Left lung (tissue), 10 donors: ENCODE measurements around the gene BRINP2. TPM values are rescaled to one million over a fixed set of nuclear protein-coding genes. Genes with fewer than 3 reads are reported as not detected.

Experiments
- ATAC-seq: fragments of 200-7000 bp; cut with Tn5 transposase; one replicate; pipeline ENCODE4 v1.9.1; 2020; ENCODE audit warnings: moderate library complexity
- DNase-seq, 4 donors: peaks; one replicate each; pipeline ENCODE4 v3.0.0-alpha.2; 2013 to 2020
- H3K27ac ChIP-seq, 2 donors: fragments of 200-600 bp; sonication (generic) in 1 of 2; one replicate each; pipeline versions ENCODE4 v1.5.0 to v1.8.0; 2020 to 2021
- H3K27me3 ChIP-seq, 2 donors: fragments of 200-600 bp; sonication (generic) in 1 of 2; one replicate each; pipeline versions ENCODE4 v1.5.0 to v1.8.0; 2020 to 2021
- H3K36me3 ChIP-seq, 2 donors: fragments of 200-600 bp; sonication (generic) in 1 of 2; one replicate each; pipeline versions ENCODE4 v1.5.0 to v1.8.0; 2020 to 2021
- H3K4me1 ChIP-seq, 2 donors: fragments of 200-600 bp; one replicate each; pipeline ENCODE4 v1.8.0; 2021
- H3K4me3 ChIP-seq, 2 donors: fragments of 200-600 bp; sonication (generic) in 1 of 2; one replicate each; pipeline versions ENCODE4 v1.5.0 to v1.8.0; 2020 to 2021; ENCODE audit warnings: mild to moderate bottlenecking in 1 of 2
- H3K9me3 ChIP-seq, 2 donors: fragments of 200-600 bp; sonication (generic) in 1 of 2; one replicate each; pipeline versions ENCODE4 v1.5.0 to v1.8.0; 2020 to 2021
- CTCF ChIP-seq, 2 donors: fragments of 200-600 bp; sonication (generic) in 1 of 2; IDR thresholded peaks; one replicate each; pipeline versions ENCODE4 v1.5.0 to v1.8.0; 2021; ENCODE audit warnings: antibody characterized with exemption in 2 of 2
- intact Hi-C, 2 donors: fragments of 100-400 bp; cut with DNase I; formaldehyde crosslinking; loops; one replicate each; pipeline versions ENCODE4 v1.11.2 to v1.14.2; 2022
- polyA plus RNA-seq, 6 donors: library from polyadenylated mRNA; unstranded; fragments of 120-200 nt; gene quantifications; one replicate each; pipeline ENCODE4 v1.2.1, GENCODE V29; 2013; ENCODE audit not compliant: insufficient read length in 6 of 6
- total RNA-seq, 2 donors: library from RNA; stranded (reverse); fragmentation: NEBNext Ultra II Directional; extraction: Animal tissue kit (Norgen Biotek cat#: 25700); gene quantifications; one replicate each; pipeline ENCODE4 v1.2.1, GENCODE V29; 2021
- donor health status: DM: no; HTN: yes; CAD: no.
- donor health status: DM: no; HTN: no; CAD: no.

BRINP2 gene
- total and polyA plus RNA-seq, 8 donors, result 0.08 to 1.5 (median 0.78) TPM; not detected in 1

- Histone ChIP-seq H3K36me3 (no peaks in the 10 kb centered on the region), H3K4me3 (no peak overlapping the region), H3K4me1 (no peaks in the 10 kb centered on the region), H3K9me3 (no peaks in the 10 kb centered on the region), H3K27ac (no peak overlapping the region), H3K27me3 (no peaks in the 10 kb centered on the region)
- no peak for DNase-seq
- no peak for TF ChIP-seq CTCF (IDR thresholded peaks at IDR 0.05)
- intact Hi-C loops, result no loop called here
- no peak for ATAC-seq
Measured at GRCh38 chr1:177145106-177146070, 25.4 kb upstream of the BRINP2 start.

- DNase-seq (no peak), ATAC-seq (no peak)
- Histone ChIP-seq H3K4me1 (no peaks in the 10 kb centered on the region), H3K4me3 (no peak overlapping the region), H3K27me3 (no peaks in the 10 kb centered on the region), H3K36me3 (no peaks in the 10 kb centered on the region), H3K9me3 (no peaks in the 10 kb centered on the region), H3K27ac (no peak overlapping the region)
- no peak for TF ChIP-seq CTCF (IDR thresholded peaks at IDR 0.05)
- intact Hi-C loops, result no loop called here
Measured at GRCh38 chr1:177146499-177146898, 24.3 kb upstream of the BRINP2 start.

GRCh38 chr1:177162243-177162642 is 8.5 kb upstream of the BRINP2 start:
- intact Hi-C loops, result no loop called here
- no peaks in the 10 kb centered on the region for H3K36me3 ChIP-seq
- TF ChIP-seq CTCF (IDR thresholded peaks at IDR 0.05), result no peak
- peaks cover 38 to 42% of the 10 kb centered on the region in 2 donors for H3K27me3 ChIP-seq
- no peak overlapping the region for H3K4me3 ChIP-seq
- no peaks in the 10 kb centered on the region for H3K4me1 ChIP-seq
- no peak for DNase-seq
- H3K9me3 ChIP-seq, result no peaks in the 10 kb centered on the region
- no peak overlapping the region for H3K27ac ChIP-seq
- ATAC-seq, result no peak

- H3K4me1 ChIP-seq, result no peaks in the 10 kb centered on the region
- peaks cover 46 to 47% of the 10 kb centered on the region in 2 donors for H3K27me3 ChIP-seq
- no peaks in the 10 kb centered on the region for H3K9me3 ChIP-seq
- peak in 1 of 4 donors; percentile 49 for DNase-seq
- ATAC-seq, result no peak
- no peak for TF ChIP-seq CTCF (IDR thresholded peaks at IDR 0.05)
- intact Hi-C loops, result no loop called here
- H3K36me3 ChIP-seq, result no peaks in the 10 kb centered on the region
- peak overlapping the region in 1 of 2 donors; percentile 10 for H3K4me3 ChIP-seq
- no peak overlapping the region for H3K27ac ChIP-seq
Measured at GRCh38 chr1:177163844-177164379, 6.8 kb upstream of the BRINP2 start.

- no peak within 1 kb of the TSS for H3K27ac ChIP-seq
- H3K9me3 ChIP-seq, result no peaks in the 10 kb centered on the region
- ATAC-seq, result peak; percentile 19
- H3K27me3 ChIP-seq, result peaks cover 51 to 53% of the 10 kb centered on the region in 2 donors
- peak in 1 of 4 donors; percentile 68 for DNase-seq
- intact Hi-C loops, result no loop called here
- no peaks in the 10 kb centered on the region for H3K4me1 ChIP-seq
- H3K36me3 ChIP-seq, result no peaks in the 10 kb centered on the region
- TF ChIP-seq CTCF (IDR thresholded peaks at IDR 0.05), result no peak
- H3K4me3 ChIP-seq, result peak within 1 kb of the TSS in 1 of 2 donors; percentile 10
Measured at GRCh38 chr1:177164380-177165068, 6.2 kb upstream of the BRINP2 start, which contains the start of gene ASTN1. Gene ASTN1 (minus strand): TSS chr1:177164712. CDS start chr1:177164676, 36 bp downstream.
